HCT116 (cell line): ENCODE measurements around the gene TMEM132D. TPM values are rescaled to one million over a fixed set of nuclear protein-coding genes. Genes with fewer than 3 reads are reported as not detected.

Experiments
- ATAC-seq: fragments of 200-7000 bp; cut with Tn5 transposase; 2 replicates; pipeline ENCODE4 v1.9.1; 2020; ENCODE audit warnings: mild to moderate bottlenecking, moderate library complexity
- BruUV-seq: library from RNA; stranded (reverse); fragments of 400-500 nt; replicated peaks from 2 replicates; lab custom pipeline; 2021; lab: Mats Ljungman, UMichigan
- CTCF ChIA-PET: fragments of 300-600 bp; sonication (Branson Sonifier 250); formaldehyde crosslinking; loops from one replicate; lab custom pipeline; 2021; ENCODE audit warnings: antibody characterized with exemption; lab: Charles Lee
- POLR2A ChIA-PET: fragments of 300-600, 350-600 bp; sonication (Branson Sonifier 250); formaldehyde crosslinking; loops from one replicate; lab custom pipeline; 2021; ENCODE audit warnings: antibody characterized with exemption; lab: Charles Lee
- RAD21 ChIA-PET, 2 experiments: fragments of 300-600 bp; sonication (Branson Sonifier 250); formaldehyde crosslinking; loops; one replicate each; lab custom pipeline; 2023; ENCODE audit warnings: low total read pairs in 2 of 2; ENCODE audit not compliant: uncharacterized antibody in 2 of 2, unreplicated experiment in 2 of 2, low non-redundant PET in 1 of 2; lab: Charles Lee
- DNase-seq: peaks from one replicate; pipeline ENCODE4 v3.0.0-alpha.2; 2010; ENCODE audit warnings: low read depth, low spot score
- H2AFZ ChIP-seq: fragments of 200-600 bp; shearing (Covaris generic), sonication (generic); 2 replicates; pipeline ENCODE4 v1.6.1; 2017; ENCODE audit warnings: low read depth, mixed run types, mixed read lengths, antibody characterized with exemption, low read length; ENCODE audit not compliant: poor library complexity, severe bottlenecking
- H3K27ac ChIP-seq: 2 replicates; pipeline ENCODE4 v1.5.1; 2012; ENCODE audit warnings: low read depth, low read length
- H3K27me3 ChIP-seq: fragments of 200-600 bp; sonication (generic); 2 replicates; pipeline ENCODE4 v1.6.1; 2016; ENCODE audit warnings: mixed run types, low read length, mixed read lengths; ENCODE audit not compliant: insufficient read depth
- H3K36me3 ChIP-seq, 2 experiments: fragments of 200-500 bp in 1 of 2; fragments of 200-600 bp in 1 of 2; sonication (Bioruptor generic) in 1 of 2; sonication (generic) in 1 of 2; 2 replicates each; pipeline versions ENCODE4 v1.5.1 to v1.6.1; 2014 to 2016; ENCODE audit warnings: low read length in 2 of 2, inconsistent platforms in 1 of 2, mixed read lengths in 1 of 2, mixed run types in 1 of 2; ENCODE audit not compliant: insufficient read depth in 2 of 2, control insufficient read depth in 1 of 2
- H3K4me1 ChIP-seq, 2 experiments: fragments of 200-600 bp in 1 of 2; sonication (generic) in 1 of 2; 2 replicates each; pipeline versions ENCODE4 v1.5.1 to v1.6.1; 2012 to 2017; ENCODE audit warnings: low read length in 2 of 2, inconsistent platforms in 1 of 2, mild to moderate bottlenecking in 1 of 2, mixed read lengths in 1 of 2, mixed run types in 1 of 2, moderate library complexity in 1 of 2; ENCODE audit not compliant: insufficient read depth in 2 of 2, control insufficient read depth in 1 of 2
- H3K4me2 ChIP-seq: fragments of 200-600 bp; sonication (generic); 2 replicates; pipeline ENCODE4 v1.6.1; 2017; ENCODE audit warnings: mixed run types, low read length, mixed read lengths
- H3K4me3 ChIP-seq, 2 experiments: fragments of 200-600 bp in 1 of 2; sonication (generic) in 1 of 2; replicated peaks in 1 of 2; 2 replicates each; pipeline ENCODE4 v1.5.1; 2011 to 2016; ENCODE audit warnings: low read length in 2 of 2, control low read depth in 1 of 2, low read depth in 1 of 2, mild to moderate bottlenecking in 1 of 2, mixed read lengths in 1 of 2, mixed run types in 1 of 2
- H3K79me2 ChIP-seq: fragments of 200-600 bp; sonication (generic); 2 replicates; pipeline ENCODE4 v1.6.1; 2017; ENCODE audit warnings: mild to moderate bottlenecking, mixed run types, low read length, moderate library complexity, mixed read lengths; ENCODE audit not compliant: insufficient read depth
- H3K9ac ChIP-seq: fragments of 200-600 bp; sonication (generic); 2 replicates; pipeline ENCODE4 v1.6.1; 2016; ENCODE audit warnings: low read length, mixed read lengths
- H3K9me2 ChIP-seq: fragments of 200-600 bp; sonication (generic), shearing (Covaris generic); 2 replicates; pipeline ENCODE4 v1.6.1; 2017; ENCODE audit warnings: mixed run types, mild to moderate bottlenecking, moderate library complexity; ENCODE audit not compliant: insufficient read depth
- H3K9me3 ChIP-seq, 2 experiments: fragments of 200-500 bp in 1 of 2; fragments of 200-600 bp in 1 of 2; sonication (Bioruptor generic) in 1 of 2; sonication (generic) in 1 of 2; 2 replicates each; pipeline ENCODE4 v1.6.1; 2014 to 2017; ENCODE audit warnings: low read length in 2 of 2, mixed read lengths in 2 of 2, inconsistent platforms in 1 of 2, low read depth in 1 of 2, mild to moderate bottlenecking in 1 of 2, mixed run types in 1 of 2, moderate library complexity in 1 of 2; ENCODE audit not compliant: control insufficient read depth in 1 of 2, insufficient read depth in 1 of 2
- H4K20me1 ChIP-seq: fragments of 200-600 bp; sonication (generic), shearing (Covaris generic); 2 replicates; pipeline ENCODE4 v1.6.1; 2017; ENCODE audit warnings: mixed run types, mild to moderate bottlenecking, moderate library complexity; ENCODE audit not compliant: insufficient read depth
- ATF3 ChIP-seq: IDR thresholded peaks from 2 replicates; pipeline ENCODE4 v1.6.1; 2012
- CBX3 ChIP-seq: IDR thresholded peaks from 2 replicates; pipeline ENCODE4 v1.6.1; 2012; ENCODE audit warnings: low read depth
- CEBPB ChIP-seq: IDR thresholded peaks from 2 replicates; pipeline ENCODE4 v1.6.1; 2012; ENCODE audit warnings: low read depth
- CTCF ChIP-seq, 3 experiments: fragments of 200-600 bp in 1 of 3; sonication (generic) in 1 of 3; IDR thresholded peaks in 2 of 3; conservative IDR thresholded peaks in 1 of 3; 2 replicates each; pipeline ENCODE4 v1.5.1; 2012 to 2017; ENCODE audit warnings: low read depth in 2 of 3, low read length in 2 of 3, antibody characterized with exemption in 1 of 3, borderline replicate concordance in 1 of 3, control low read depth in 1 of 3, mild to moderate bottlenecking in 1 of 3, mixed read lengths in 1 of 3, mixed run types in 1 of 3, moderate library complexity in 1 of 3; ENCODE audit not compliant: insufficient read depth in 1 of 3
- EGR1 ChIP-seq: IDR thresholded peaks from 2 replicates; pipeline ENCODE4 v1.6.1; 2012; ENCODE audit warnings: low read depth
- EZH2phosphoT487 ChIP-seq: fragments of 200-600 bp; IDR thresholded peaks from 2 replicates; pipeline ENCODE4 v1.6.1; 2018; ENCODE audit warnings: antibody characterized with exemption, borderline replicate concordance
- JUND ChIP-seq: IDR thresholded peaks from 2 replicates; pipeline ENCODE4 v1.6.1; 2012
- MAX ChIP-seq: IDR thresholded peaks from 2 replicates; pipeline ENCODE4 v1.6.1; 2012
- POLR2A ChIP-seq: IDR thresholded peaks from 2 replicates; pipeline ENCODE4 v1.7.0; 2011; ENCODE audit warnings: borderline replicate concordance; ENCODE audit not compliant: insufficient read depth, insufficient read length; ENCODE audit errors: extremely low read depth
- POLR2AphosphoS5 ChIP-seq: IDR thresholded peaks from 2 replicates; pipeline ENCODE4 v1.6.1; 2011; ENCODE audit warnings: mild to moderate bottlenecking, low read depth, low read length, moderate library complexity
- REST ChIP-seq: IDR thresholded peaks from 2 replicates; pipeline ENCODE4 v1.6.1; 2012; ENCODE audit warnings: low read depth
- SIN3A ChIP-seq: IDR thresholded peaks from 2 replicates; pipeline ENCODE4 v1.6.1; 2012; ENCODE audit warnings: low read depth
- SP1 ChIP-seq: IDR thresholded peaks from 2 replicates; pipeline ENCODE4 v1.6.1; 2012; ENCODE audit warnings: low read depth
- SRF ChIP-seq: IDR thresholded peaks from 2 replicates; pipeline ENCODE4 v1.6.1; 2012; ENCODE audit warnings: low read depth
- TCF7L2 ChIP-seq: IDR thresholded peaks from 2 replicates; pipeline ENCODE4 v1.7.0; 2011; ENCODE audit warnings: borderline replicate concordance, inconsistent platforms; ENCODE audit not compliant: insufficient read depth, insufficient read length; ENCODE audit errors: extremely low read depth
- ZBTB33 ChIP-seq: IDR thresholded peaks from 2 replicates; pipeline ENCODE4 v1.6.1; 2011; ENCODE audit warnings: mild to moderate bottlenecking, low read length, moderate library complexity; ENCODE audit not compliant: insufficient replicate concordance; ENCODE audit errors: extremely low read depth
- ZFX ChIP-seq: fragments of 450-650 bp; IDR thresholded peaks from 2 replicates; pipeline ENCODE4 v1.6.1; 2017
- ZNF274 ChIP-seq: fragments of 200-500 bp; sonication (Bioruptor generic); IDR thresholded peaks from 2 replicates; pipeline ENCODE4 v1.6.1; 2014; ENCODE audit warnings: mild to moderate bottlenecking, low read depth, low read length, inconsistent platforms
- intact Hi-C: fragments of 100-400 bp; cut with micrococcal nuclease; formaldehyde crosslinking; loops from 2 replicates; pipeline ENCODE4 v1.10.0; 2022
- total RNA-seq: library from RNA; stranded (reverse); gene quantifications from one replicate; pipeline ENCODE4 v1.2.1, GENCODE V29; 2021; ENCODE audit not compliant: unreplicated experiment

Gene TMEM132D
- total RNA-seq, 1 experiment from 2014 or later, result not detected

GRCh38 chr12:129676411-129676810, 227.4 kb downstream of the TMEM132D start:
- H3K27ac ChIP-seq, result no peak overlapping the region
- TF ChIP-seq ZNF274 (no peak), JUND (no peak), SIN3A (no peak), EZH2phosphoT487 (no peak), SRF (no peak), EGR1 (no peak), CEBPB (no peak), POLR2A (no peak), TCF7L2 (no peak), CTCF (IDR thresholded peaks at IDR 0.05 in 2 of 3, conservative IDR thresholded peaks at IDR 0.05 in 1 of 3; ENCODE audit: borderline replicate concordance in 1 of 3, insufficient read depth in 1 of 3, low read depth in 2 of 3, low read length in 2 of 3) (no peak), ZBTB33 (no peak), REST (no peak), CBX3 (no peak), SP1 (no peak), POLR2AphosphoS5 (no peak), ZFX (no peak), MAX (no peak), ATF3 (no peak)
- TF ChIP-seq, all 23 proteins: peak for 0
- CTCF ChIA-PET, result no interaction called here
- RAD21 ChIA-PET, result no interaction called here
- Histone ChIP-seq H3K79me2 (no peaks in the 10 kb centered on the region), H2AFZ (no peak overlapping the region), H3K9me3 (peaks cover 13 to 20% of the 10 kb centered on the region in 2 experiments), H3K9ac (no peak overlapping the region), H3K4me2 (no peak overlapping the region), H3K4me3 (no peak overlapping the region), H3K9me2 (no peaks in the 10 kb centered on the region), H4K20me1 (no peaks in the 10 kb centered on the region), H3K36me3 (no peaks in the 10 kb centered on the region), H3K4me1 (no peaks in the 10 kb centered on the region), H3K27me3 (no peaks in the 10 kb centered on the region)
- POLR2A ChIA-PET, result no interaction called here
- intact Hi-C loops, result no loop called here
- no peak for DNase-seq
- no TSS peak for BruUV-seq
- ATAC-seq, result no peak
